ENCODE measurements around the gene BAD.
"Not testable (repeated sequence)": the region's sequence is repeated elsewhere in the genome, so short reads cannot be mapped to it uniquely, and the experiment has no call there.

DNA sequence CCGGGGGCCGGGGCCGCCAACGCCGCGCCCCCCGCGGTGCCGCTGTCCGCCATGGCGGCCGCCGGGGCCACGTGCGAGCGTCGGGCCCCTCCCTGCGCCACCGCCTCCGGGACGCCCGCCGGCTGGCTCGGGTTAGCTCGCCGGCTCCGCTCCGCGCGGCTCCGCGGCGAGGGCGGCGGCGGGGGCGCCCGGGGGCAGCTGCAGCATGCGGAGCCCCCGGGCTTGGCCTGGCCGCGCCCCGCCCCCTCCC is 37.9 kb downstream of the BAD start:
- TF ChIP-seq, protein P1, sequence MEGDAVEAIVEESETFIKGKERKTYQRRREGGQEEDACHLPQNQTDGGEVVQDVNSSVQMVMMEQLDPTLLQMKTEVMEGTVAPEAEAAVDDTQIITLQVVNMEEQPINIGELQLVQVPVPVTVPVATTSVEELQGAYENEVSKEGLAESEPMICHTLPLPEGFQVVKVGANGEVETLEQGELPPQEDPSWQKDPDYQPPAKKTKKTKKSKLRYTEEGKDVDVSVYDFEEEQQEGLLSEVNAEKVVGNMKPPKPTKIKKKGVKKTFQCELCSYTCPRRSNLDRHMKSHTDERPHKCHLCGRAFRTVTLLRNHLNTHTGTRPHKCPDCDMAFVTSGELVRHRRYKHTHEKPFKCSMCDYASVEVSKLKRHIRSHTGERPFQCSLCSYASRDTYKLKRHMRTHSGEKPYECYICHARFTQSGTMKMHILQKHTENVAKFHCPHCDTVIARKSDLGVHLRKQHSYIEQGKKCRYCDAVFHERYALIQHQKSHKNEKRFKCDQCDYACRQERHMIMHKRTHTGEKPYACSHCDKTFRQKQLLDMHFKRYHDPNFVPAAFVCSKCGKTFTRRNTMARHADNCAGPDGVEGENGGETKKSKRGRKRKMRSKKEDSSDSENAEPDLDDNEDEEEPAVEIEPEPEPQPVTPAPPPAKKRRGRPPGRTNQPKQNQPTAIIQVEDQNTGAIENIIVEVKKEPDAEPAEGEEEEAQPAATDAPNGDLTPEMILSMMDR (IDR thresholded peaks at IDR 0.05 in 2 of 3, conservative IDR thresholded peaks at IDR 0.05 in 1 of 3; ENCODE audit: control insufficient read depth in 2 of 3, extremely low read depth in 1 of 3, insufficient read depth in 1 of 3, low read depth in 3 of 3, low read length in 3 of 3), result not testable (repeated sequence)
- TF ChIP-seq EZH2 (IDR thresholded peaks at IDR 0.05; ENCODE audit: borderline replicate concordance, control insufficient read depth, low read depth, low read length); FOXM1 (IDR thresholded peaks at IDR 0.05; ENCODE audit: low read depth, low read length); TARDBP (IDR thresholded peaks at IDR 0.05; ENCODE audit: borderline replicate concordance); POLR2A (IDR thresholded peaks at IDR 0.05; ENCODE audit: low read depth, low read length): not testable (repeated sequence)
